Left ventricle myocardium inferior (tissue), 1 donor: ENCODE data around the gene SIX3. TPM values are rescaled to one million over a fixed set of nuclear protein-coding genes. Genes with fewer than 3 reads are reported as not detected.

Experiments
- DNase-seq: peaks from one replicate; pipeline ENCODE4 v3.0.0-alpha.2; 2020
- H3K27ac ChIP-seq: fragments of 200-600 bp; replicated peaks from 2 replicates; pipeline ENCODE4 v1.8.0; 2021
- H3K27me3 ChIP-seq: fragments of 200-600 bp; 2 replicates; pipeline ENCODE4 v1.8.0; 2021; ENCODE audit warnings: low read depth
- H3K36me3 ChIP-seq: fragments of 200-600 bp; 2 replicates; pipeline ENCODE4 v1.8.0; 2021
- H3K4me1 ChIP-seq: fragments of 200-600 bp; 2 replicates; pipeline ENCODE4 v1.8.0; 2021
- H3K4me3 ChIP-seq: fragments of 200-600 bp; 2 replicates; pipeline ENCODE4 v1.8.0; 2021; ENCODE audit warnings: mild to moderate bottlenecking, moderate library complexity
- H3K9me3 ChIP-seq: fragments of 200-600 bp; replicated peaks from 2 replicates; pipeline ENCODE4 v1.8.0; 2021
- CTCF ChIP-seq: fragments of 200-600 bp; IDR thresholded peaks from 2 replicates; pipeline ENCODE4 v1.8.0; 2021; ENCODE audit warnings: antibody characterized with exemption, mild to moderate bottlenecking, borderline replicate concordance
- intact Hi-C: fragments of 100-400 bp; cut with micrococcal nuclease; formaldehyde crosslinking; loops from one replicate; pipeline ENCODE4 v1.11.0; 2022
- total RNA-seq: library from RNA; stranded (reverse); fragmentation: NEBNext Ultra II Directional; extraction: Animal tissue kit (Norgen Biotek cat#: 25700); gene quantifications from one replicate; pipeline ENCODE4 v1.2.1, GENCODE V29; 2021
- donor health status: DM: no; HTN: yes; CAD: no; lungs with severe emphysema.

The SIX3 gene
- total RNA-seq, 1 donor from 2014 or later = not detected

DNA sequence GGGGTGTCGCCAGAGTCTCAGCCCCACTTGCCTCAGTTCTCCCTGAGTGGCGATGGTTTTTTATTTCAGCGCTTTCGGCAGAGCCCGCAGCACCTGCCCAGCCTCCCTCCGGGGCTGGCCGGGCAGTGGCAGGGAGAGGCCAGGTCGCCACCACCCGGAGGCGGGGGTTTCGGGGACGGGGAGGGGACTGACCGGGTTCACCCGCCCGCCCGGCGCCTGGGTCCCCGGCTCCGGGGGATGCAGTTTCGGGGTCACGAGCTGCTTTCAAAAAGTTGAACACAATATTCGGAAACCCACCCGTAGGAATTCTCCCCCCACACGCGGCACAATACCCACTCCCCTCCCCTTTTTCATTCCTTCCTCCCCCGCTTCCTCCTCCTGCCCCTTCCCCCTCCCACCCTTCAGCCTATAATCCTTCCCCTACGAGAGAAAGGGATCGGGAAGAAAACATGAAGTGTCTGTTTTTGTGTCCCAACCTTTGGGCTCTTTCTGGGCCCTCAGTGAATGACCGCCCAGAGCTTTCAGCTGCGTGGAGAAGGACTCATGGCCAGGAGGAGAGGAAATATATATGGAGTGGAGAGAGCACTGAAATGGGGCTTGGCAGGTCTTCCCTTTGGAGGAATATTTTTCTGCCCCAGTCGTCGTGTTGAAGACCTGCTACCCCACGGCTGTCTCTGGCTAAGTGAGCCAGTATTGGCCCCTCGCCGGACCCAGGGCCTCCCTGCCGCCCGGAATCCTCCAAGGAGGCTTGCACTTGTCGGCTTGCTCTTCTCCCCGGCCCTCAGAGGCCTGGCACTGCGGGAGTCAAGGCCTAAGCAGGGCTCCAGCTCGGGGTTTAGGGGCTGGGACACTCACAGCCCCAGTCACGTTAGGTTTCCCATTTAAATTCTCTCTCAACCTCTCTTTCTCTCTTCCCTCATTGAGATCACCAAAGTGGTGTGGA, 2.1 kb upstream of the SIX3 start:
- H3K4me1 ChIP-seq = peaks cover 70% of the 10 kb centered on the region
- intact Hi-C loops = no loop called here

DNA sequence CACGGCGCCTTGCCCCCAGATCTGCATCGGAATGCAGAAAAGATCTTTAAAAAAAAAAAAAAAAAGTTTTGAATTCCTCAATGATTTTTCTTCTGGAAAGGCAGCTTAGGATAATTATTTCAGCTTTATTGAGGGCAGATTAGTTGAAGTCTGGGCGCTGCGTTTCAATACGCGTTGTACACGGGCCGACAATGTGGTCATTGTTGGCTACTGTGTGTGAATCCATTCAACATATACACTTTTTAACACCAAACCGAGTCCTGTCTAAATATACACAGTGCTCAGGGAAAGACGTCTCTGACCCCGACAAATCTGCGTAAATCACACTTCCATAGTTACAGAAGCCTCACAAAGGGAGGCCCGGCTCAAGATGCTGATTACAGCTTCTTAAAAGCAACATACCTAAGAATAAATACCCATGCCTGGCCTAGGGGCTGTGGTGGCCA, 1.4 kb upstream of the SIX3 start:
- peaks cover 100% of the 10 kb centered on the region for H3K27me3 ChIP-seq
- no peaks in the 10 kb centered on the region for H3K36me3 ChIP-seq
- H3K9me3 ChIP-seq = no peaks in the 10 kb centered on the region
- H3K27ac ChIP-seq = no peak overlapping the region
- no peak for DNase-seq
- intact Hi-C loops = no loop called here
- no peak for TF ChIP-seq CTCF
- H3K4me3 ChIP-seq = no peak overlapping the region
- H3K4me1 ChIP-seq = peaks cover 69% of the 10 kb centered on the region

More for the DNA sequence above, 2.1 kb upstream of the SIX3 start:
- Histone ChIP-seq H3K27ac (no peak overlapping the region), H3K36me3 (no peaks in the 10 kb centered on the region), H3K27me3 (peaks cover 100% of the 10 kb centered on the region), H3K9me3 (no peaks in the 10 kb centered on the region), H3K4me3 (peak overlapping the region; percentile 56)
- no peak for TF ChIP-seq CTCF
- no peak for DNase-seq

DNA sequence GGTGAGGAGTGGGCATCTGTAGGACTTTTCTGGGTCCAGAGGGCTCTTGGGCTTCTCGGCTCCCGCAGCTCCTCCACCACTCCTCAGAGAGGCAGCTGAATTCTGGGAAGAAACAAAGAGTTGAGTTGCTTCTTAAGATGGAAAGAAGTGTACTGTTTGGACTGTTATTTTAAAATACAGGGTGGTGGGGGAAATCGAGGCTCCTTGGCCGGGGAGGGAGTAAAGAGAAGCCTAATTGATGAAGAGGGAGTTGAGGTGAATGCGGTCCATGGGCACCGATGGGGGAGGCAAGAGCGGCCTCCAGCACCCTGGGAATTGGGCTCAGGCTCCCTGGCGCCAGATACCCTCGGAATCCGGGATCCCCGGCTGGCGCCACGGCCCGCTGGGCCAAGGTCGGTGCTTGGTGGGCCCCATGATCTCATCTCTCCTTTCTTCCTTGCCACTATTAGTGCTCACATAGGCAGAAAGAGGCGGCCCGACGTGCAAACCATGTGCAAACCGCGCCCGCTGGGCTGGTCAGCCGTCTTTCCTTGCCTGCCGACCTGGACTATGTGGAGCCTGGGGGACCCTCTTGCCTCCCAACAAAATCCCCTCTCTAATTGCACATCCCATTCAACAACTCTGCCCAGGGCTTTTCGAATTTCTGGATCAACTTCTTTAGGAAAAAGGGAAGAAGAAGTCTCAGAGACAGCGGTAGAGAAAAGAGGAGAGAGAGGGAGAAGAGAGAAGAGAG, 604 bp upstream of the SIX3 start:
- no peaks in the 10 kb centered on the region for H3K36me3 ChIP-seq
- H3K27ac ChIP-seq = no peak overlapping the region
- H3K4me1 ChIP-seq = peaks cover 63% of the 10 kb centered on the region
- no peak for DNase-seq
- intact Hi-C loops = no loop called here
- H3K9me3 ChIP-seq = no peaks in the 10 kb centered on the region
- H3K27me3 ChIP-seq = peaks cover 100% of the 10 kb centered on the region
- no peak for TF ChIP-seq CTCF
- H3K4me3 ChIP-seq = peak overlapping the region; percentile 47

DNA sequence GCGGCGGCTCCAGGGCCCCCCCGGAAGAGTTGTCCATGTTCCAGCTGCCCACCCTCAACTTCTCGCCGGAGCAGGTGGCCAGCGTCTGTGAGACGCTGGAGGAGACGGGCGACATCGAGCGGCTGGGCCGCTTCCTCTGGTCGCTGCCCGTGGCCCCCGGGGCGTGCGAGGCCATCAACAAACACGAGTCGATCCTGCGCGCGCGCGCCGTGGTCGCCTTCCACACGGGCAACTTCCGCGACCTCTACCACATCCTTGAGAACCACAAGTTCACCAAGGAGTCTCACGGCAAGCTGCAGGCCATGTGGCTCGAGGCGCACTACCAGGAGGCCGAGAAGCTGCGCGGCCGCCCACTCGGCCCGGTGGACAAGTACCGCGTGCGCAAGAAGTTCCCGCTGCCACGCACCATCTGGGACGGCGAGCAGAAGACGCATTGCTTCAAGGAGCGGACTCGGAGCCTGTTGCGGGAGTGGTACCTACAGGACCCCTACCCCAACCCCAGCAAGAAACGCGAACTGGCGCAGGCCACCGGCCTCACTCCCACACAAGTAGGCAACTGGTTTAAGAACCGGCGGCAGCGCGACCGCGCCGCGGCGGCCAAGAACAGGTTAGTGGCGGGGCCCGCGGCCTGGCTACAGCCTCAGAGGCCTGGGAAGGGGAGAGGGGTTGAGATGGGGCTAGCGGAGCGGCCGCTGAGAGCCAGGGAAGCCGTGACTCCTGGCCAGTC, 965 bp downstream of the SIX3 start:
- no peak for DNase-seq
- intact Hi-C loops = no loop called here
- H3K9me3 ChIP-seq = no peaks in the 10 kb centered on the region
- peaks cover 100% of the 10 kb centered on the region for H3K27me3 ChIP-seq
- TF ChIP-seq CTCF = no peak
- H3K27ac ChIP-seq = no peak overlapping the region
- peaks cover 59% of the 10 kb centered on the region for H3K4me1 ChIP-seq
- H3K4me3 ChIP-seq = peak overlapping the region; percentile 47
- no peaks in the 10 kb centered on the region for H3K36me3 ChIP-seq

- Histone ChIP-seq H3K36me3 (no peaks in the 10 kb centered on the region), H3K4me1 (peaks cover 52% of the 10 kb centered on the region), H3K27ac (no peak overlapping the region), H3K9me3 (no peaks in the 10 kb centered on the region), H3K27me3 (peaks cover 100% of the 10 kb centered on the region), H3K4me3 (peak overlapping the region; percentile 47)
- TF ChIP-seq CTCF = no peak
- intact Hi-C loops = no loop called here
- DNase-seq = no peak
Observed at GRCh38 chr2:44943031-44943692, 1.7 kb downstream of the SIX3 start.
